ENCODE results near the gene GRPEL2.

The GRPEL2 gene

GRCh38 chr5:149357370-149358293 is 12.3 kb downstream of the GRPEL2 start, which contains the start of gene PCYOX1L:
Gene PCYOX1L (plus strand): TSS chr5:149358046. CDS start chr5:149358069, 23 bp downstream.
- peak; percentile 98 for DNase-seq (ENCODE audit: low spot score)

- DNase-seq (ENCODE audit: low spot score) = peak; percentile 18
Observed at GRCh38 chr5:149358294-149358651, 13.0 kb downstream of the GRPEL2 start.

GRCh38 chr5:149358868-149359495 is 13.7 kb downstream of the GRPEL2 start:
- DNase-seq (ENCODE audit: low spot score) = no peak

- DNase-seq (ENCODE audit: low spot score) = no peak
Observed at GRCh38 chr5:149360272-149360671, 15.0 kb downstream of the GRPEL2 start.

- no peak for DNase-seq (ENCODE audit: low spot score)
Observed at GRCh38 chr5:149362541-149362940, 17.2 kb downstream of the GRPEL2 start.

GRCh38 chr5:149363358-149363757 is 18.1 kb downstream of the GRPEL2 start:
- no peak for DNase-seq (ENCODE audit: low spot score)

GRCh38 chr5:149363936-149364335 is 18.6 kb downstream of the GRPEL2 start:
- no peak for DNase-seq (ENCODE audit: low spot score)

- DNase-seq (ENCODE audit: low spot score) = no peak
Observed at GRCh38 chr5:149364719-149365118, 19.4 kb downstream of the GRPEL2 start.

- no peak for DNase-seq (ENCODE audit: low spot score)
Observed at GRCh38 chr5:149365418-149365817, 20.1 kb downstream of the GRPEL2 start.

GRCh38 chr5:149366169-149366729 is 20.9 kb downstream of the GRPEL2 start:
- no peak for DNase-seq (ENCODE audit: low spot score)

GRCh38 chr5:149367249-149367971 is 22.1 kb downstream of the GRPEL2 start:
- DNase-seq (ENCODE audit: low spot score) = peak; percentile 81

GRCh38 chr5:149367972-149368645 is 22.8 kb downstream of the GRPEL2 start:
- DNase-seq (ENCODE audit: low spot score) = no peak

- no peak for DNase-seq (ENCODE audit: low spot score)
Observed at GRCh38 chr5:149370878-149371277, 25.6 kb downstream of the GRPEL2 start.

- DNase-seq (ENCODE audit: low spot score) = peak; percentile 76
Observed at GRCh38 chr5:149371296-149371962, 26.1 kb downstream of the GRPEL2 start.

- no peak for DNase-seq (ENCODE audit: low spot score)
Observed at GRCh38 chr5:149372076-149372795, 26.9 kb downstream of the GRPEL2 start.

GRCh38 chr5:149372932-149373331 is 27.6 kb downstream of the GRPEL2 start:
- no peak for DNase-seq (ENCODE audit: low spot score)

- DNase-seq (ENCODE audit: low spot score) = no peak
Observed at GRCh38 chr5:149374303-149374702, 29.0 kb downstream of the GRPEL2 start.

GRCh38 chr5:149374801-149375200 is 29.5 kb downstream of the GRPEL2 start:
- DNase-seq (ENCODE audit: low spot score) = no peak

GRCh38 chr5:149375434-149375833 is 30.1 kb downstream of the GRPEL2 start:
- no peak for DNase-seq (ENCODE audit: low spot score)

GRCh38 chr5:149376104-149376503 is 30.8 kb downstream of the GRPEL2 start:
- no peak for DNase-seq (ENCODE audit: low spot score)
